ENCODE results near the gene SLC47A1. TPM values are rescaled to one million over a fixed set of nuclear protein-coding genes. Genes with fewer than 3 reads are reported as not detected.

SLC47A1 gene
- total and polyA plus RNA-seq, 4 donors, result 34.8 to 69.2 (median 37.2) TPM

DNA sequence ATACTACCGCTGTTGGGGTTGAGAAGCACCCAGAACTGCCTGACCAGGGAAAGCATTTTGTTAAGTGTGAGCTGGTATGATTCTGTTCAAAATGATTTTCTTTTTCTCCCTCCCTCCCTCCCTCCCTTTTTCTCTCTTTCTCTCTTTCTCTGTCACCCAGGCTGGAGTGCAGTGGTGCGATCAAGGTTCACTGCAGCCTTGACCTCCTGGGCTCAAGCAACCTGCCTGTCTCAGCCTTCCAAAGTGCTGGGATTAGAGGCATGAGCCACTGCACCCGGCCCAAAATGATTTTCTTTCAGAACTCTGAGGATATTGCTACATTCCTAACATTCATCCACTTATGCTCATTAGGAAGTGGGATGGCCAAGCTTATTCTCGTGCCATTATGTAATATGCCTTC lies 41.3 kb downstream of the SLC47A1 start:
- H3K27me3 ChIP-seq (ENCODE audit: control insufficient read depth in 4 of 4, insufficient read depth in 4 of 4, low read length in 3 of 4), result no peaks in the 10 kb centered on the region
- H3K36me3 ChIP-seq (ENCODE audit: control insufficient read depth in 4 of 4, insufficient read depth in 3 of 4, low read depth in 1 of 4, low read length in 3 of 4), result peaks cover 0 to 11% (median 2%) of the 10 kb centered on the region in 4 donors
- peaks cover 4 to 26% (median 9%) of the 10 kb centered on the region in 4 donors for H3K4me1 ChIP-seq (ENCODE audit: control insufficient read depth in 4 of 4, insufficient read depth in 4 of 4, low read length in 3 of 4)
- no peak overlapping the region for H3K4me3 ChIP-seq (ENCODE audit: low read depth in 1 of 3, low read length in 3 of 3)
- no peak for TF ChIP-seq HNF4G (IDR thresholded peaks at IDR 0.05)
- no peak overlapping the region for H3K27ac ChIP-seq (ENCODE audit: low read depth in 1 of 2, low read length in 2 of 2)
- DNase-seq (ENCODE audit: low spot score), result no peak
- 87% methylated on average over 4 of the region's 4 CpGs for WGBS
- no peaks in the 10 kb centered on the region for H3K9me3 ChIP-seq (ENCODE audit: control insufficient read depth in 4 of 4, low read length in 3 of 4)
- no peak overlapping the region for H3K9ac ChIP-seq (ENCODE audit: low read depth in 1 of 2, low read length in 2 of 2)

DNA sequence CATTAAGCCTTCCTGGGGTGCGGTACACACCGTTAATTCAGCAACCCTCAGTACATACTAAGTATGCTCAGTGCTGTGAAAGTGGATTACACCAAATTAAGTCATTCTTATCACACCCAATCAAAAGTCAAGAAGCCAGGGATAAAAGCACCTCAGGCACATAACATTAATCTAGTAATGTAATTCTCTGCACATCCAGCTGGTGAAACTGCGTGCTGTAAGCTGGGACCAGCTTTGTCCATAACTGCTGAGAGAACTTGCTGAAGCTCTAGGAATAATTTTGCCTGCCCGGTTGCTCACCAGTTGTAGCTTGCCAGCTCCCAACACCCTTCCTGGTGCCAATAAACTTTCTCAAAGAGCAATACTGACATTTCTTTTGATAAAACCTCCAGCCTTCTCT lies 44.9 kb downstream of the SLC47A1 start:
- WGBS, result 71% methylated on average over 4 of the region's 4 CpGs
- Histone ChIP-seq H3K9ac (ENCODE audit: low read depth in 1 of 2, low read length in 2 of 2) (no peak overlapping the region), H3K36me3 (ENCODE audit: control insufficient read depth in 4 of 4, insufficient read depth in 3 of 4, low read depth in 1 of 4, low read length in 3 of 4) (peaks cover 0 to 9% (median 2%) of the 10 kb centered on the region in 4 donors), H3K4me3 (ENCODE audit: low read depth in 1 of 3, low read length in 3 of 3) (no peak overlapping the region), H3K4me1 (ENCODE audit: control insufficient read depth in 4 of 4, insufficient read depth in 4 of 4, low read length in 3 of 4) (peaks cover 0 to 13% (median 5%) of the 10 kb centered on the region in 4 donors), H3K27me3 (ENCODE audit: control insufficient read depth in 4 of 4, insufficient read depth in 4 of 4, low read length in 3 of 4) (no peaks in the 10 kb centered on the region), H3K9me3 (ENCODE audit: control insufficient read depth in 4 of 4, low read length in 3 of 4) (no peaks in the 10 kb centered on the region), H3K27ac (ENCODE audit: low read depth in 1 of 2, low read length in 2 of 2) (peak overlapping the region; percentile 72 to 77)
- DNase-seq (ENCODE audit: low spot score), result no peak
- TF ChIP-seq, protein P1, sequence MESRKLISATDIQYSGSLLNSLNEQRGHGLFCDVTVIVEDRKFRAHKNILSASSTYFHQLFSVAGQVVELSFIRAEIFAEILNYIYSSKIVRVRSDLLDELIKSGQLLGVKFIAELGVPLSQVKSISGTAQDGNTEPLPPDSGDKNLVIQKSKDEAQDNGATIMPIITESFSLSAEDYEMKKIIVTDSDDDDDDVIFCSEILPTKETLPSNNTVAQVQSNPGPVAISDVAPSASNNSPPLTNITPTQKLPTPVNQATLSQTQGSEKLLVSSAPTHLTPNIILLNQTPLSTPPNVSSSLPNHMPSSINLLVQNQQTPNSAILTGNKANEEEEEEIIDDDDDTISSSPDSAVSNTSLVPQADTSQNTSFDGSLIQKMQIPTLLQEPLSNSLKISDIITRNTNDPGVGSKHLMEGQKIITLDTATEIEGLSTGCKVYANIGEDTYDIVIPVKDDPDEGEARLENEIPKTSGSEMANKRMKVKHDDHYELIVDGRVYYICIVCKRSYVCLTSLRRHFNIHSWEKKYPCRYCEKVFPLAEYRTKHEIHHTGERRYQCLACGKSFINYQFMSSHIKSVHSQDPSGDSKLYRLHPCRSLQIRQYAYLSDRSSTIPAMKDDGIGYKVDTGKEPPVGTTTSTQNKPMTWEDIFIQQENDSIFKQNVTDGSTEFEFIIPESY (IDR thresholded peaks at IDR 0.05), result no peak
- peak in 1 of 2 donors; percentile 45 for TF ChIP-seq RAD21 (IDR thresholded peaks at IDR 0.05)

DNA sequence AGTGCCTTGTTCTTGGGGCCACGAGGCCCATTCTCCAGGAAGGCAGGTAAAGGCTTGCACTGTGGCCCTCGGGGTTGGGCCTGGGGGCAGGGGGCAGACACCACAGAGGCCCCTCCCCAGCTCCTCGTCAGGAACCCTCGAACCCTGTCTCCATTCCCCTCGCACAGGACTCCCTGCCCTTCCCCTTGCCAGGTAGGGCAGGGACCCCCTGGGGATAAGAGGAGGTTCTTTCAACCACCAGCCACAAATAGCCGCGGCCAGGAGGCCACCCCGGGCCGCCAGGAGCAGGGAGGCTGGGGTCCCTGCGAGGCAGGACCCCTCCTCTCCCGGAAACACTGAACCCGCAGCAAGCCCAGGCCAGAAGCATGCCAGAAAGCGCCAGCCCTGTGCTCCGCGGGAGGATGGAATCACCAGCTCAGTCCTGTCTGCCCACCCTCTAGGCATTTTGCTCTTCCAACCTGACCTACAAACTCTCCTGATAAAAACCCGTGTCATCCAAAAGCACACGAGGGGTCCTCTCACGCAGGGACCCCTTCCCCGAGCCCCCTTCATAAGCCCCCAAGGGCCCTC lies 45.6 kb downstream of the SLC47A1 start:
- Histone ChIP-seq H3K36me3 (ENCODE audit: control insufficient read depth in 4 of 4, insufficient read depth in 3 of 4, low read depth in 1 of 4, low read length in 3 of 4) (peaks cover 0 to 9% (median 2%) of the 10 kb centered on the region in 4 donors), H3K4me1 (ENCODE audit: control insufficient read depth in 4 of 4, insufficient read depth in 4 of 4, low read length in 3 of 4) (peaks cover 0 to 13% (median 7%) of the 10 kb centered on the region in 4 donors), H3K9me3 (ENCODE audit: control insufficient read depth in 4 of 4, low read length in 3 of 4) (no peaks in the 10 kb centered on the region), H3K27me3 (ENCODE audit: control insufficient read depth in 4 of 4, insufficient read depth in 4 of 4, low read length in 3 of 4) (no peaks in the 10 kb centered on the region), H3K4me3 (ENCODE audit: low read depth in 1 of 3, low read length in 3 of 3) (peak overlapping the region in 1 of 3 donors; percentile 56), H3K9ac (ENCODE audit: low read depth in 1 of 2, low read length in 2 of 2) (no peak overlapping the region), H3K27ac (ENCODE audit: low read depth in 1 of 2, low read length in 2 of 2) (peak overlapping the region; percentile 72 to 77)
- TF ChIP-seq CTCF (IDR thresholded peaks at IDR 0.05; ENCODE audit: low read depth, low read length, missing input control), result no peak
- TF ChIP-seq, protein P2, sequence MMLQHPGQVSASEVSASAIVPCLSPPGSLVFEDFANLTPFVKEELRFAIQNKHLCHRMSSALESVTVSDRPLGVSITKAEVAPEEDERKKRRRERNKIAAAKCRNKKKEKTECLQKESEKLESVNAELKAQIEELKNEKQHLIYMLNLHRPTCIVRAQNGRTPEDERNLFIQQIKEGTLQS (IDR thresholded peaks at IDR 0.05), result no peak
- TF ChIP-seq SP1 (IDR thresholded peaks at IDR 0.05), result no peak
- TF ChIP-seq TAF1 (conservative IDR thresholded peaks at IDR 0.05), result no peak
- no peak for TF ChIP-seq MAX (IDR thresholded peaks at IDR 0.05)
- no peak for TF ChIP-seq GABPA (IDR thresholded peaks at IDR 0.05 in 1 of 2, conservative IDR thresholded peaks at IDR 0.05 in 1 of 2)
- no peak for DNase-seq (ENCODE audit: low spot score)
- 43% methylated on average over 19 of the region's 19 CpGs for WGBS
